T47D (cell line): ENCODE data around the gene ITPR2.
A peak's percentile ranks its signal among the peaks of the same experiment; 100 is the strongest.
"Not testable (repeated sequence)": the region's sequence is repeated elsewhere in the genome, so short reads cannot be mapped to it uniquely, and the experiment has no call there.

Experiments used
- DNase-seq, 2 experiments: peaks; one replicate each; pipeline versions ENCODE4 v3.0.0 to v3.0.0-alpha.2; 2011 to 2012; ENCODE audit warnings: low read depth in 1 of 2, low spot score in 1 of 2
- JUND ChIP-seq: IDR thresholded peaks from 2 replicates; pipeline ENCODE4 v1.6.1; 2012; ENCODE audit warnings: low read depth
- in situ Hi-C: cut with HindIII; loops from 2 replicates; pipeline ENCODE4 v1.10.0; 2016; ENCODE audit warnings: low sequenced_read_pairs, low pct_unique_long_range_greater_than_20kb

ITPR2 gene

GRCh38 chr12:26651566-26652188 is 181.3 kb downstream of the ITPR2 start:
- TF ChIP-seq JUND = no peak
- in situ Hi-C loops = no loop called here
- DNase-seq = peak; percentile 59 to 77

GRCh38 chr12:26651036-26651435 is 182.0 kb downstream of the ITPR2 start:
- DNase-seq = no peak
- in situ Hi-C loops = no loop called here
- TF ChIP-seq JUND = no peak

GRCh38 chr12:26648999-26649398 is 184.0 kb downstream of the ITPR2 start:
- no peak for TF ChIP-seq JUND
- in situ Hi-C loops = no loop called here
- no peak for DNase-seq

GRCh38 chr12:26648584-26648983 is 184.4 kb downstream of the ITPR2 start:
- no peak for TF ChIP-seq JUND
- DNase-seq = no peak
- in situ Hi-C loops = no loop called here

GRCh38 chr12:26648066-26648465 is 184.9 kb downstream of the ITPR2 start:
- in situ Hi-C loops = no loop called here
- no peak for TF ChIP-seq JUND

GRCh38 chr12:26647088-26647487 is 185.9 kb downstream of the ITPR2 start:
- in situ Hi-C loops = no loop called here
- no peak for TF ChIP-seq JUND
- DNase-seq = no peak

More at GRCh38 chr12:26648066-26648465, 184.9 kb downstream of the ITPR2 start:
- DNase-seq = no peak

- TF ChIP-seq JUND = no peak
- in situ Hi-C loops = no loop called here
- DNase-seq = no peak
These were observed 186.4 kb downstream of the ITPR2 start for GRCh38 chr12:26646571-26646970.

- in situ Hi-C loops, DNase-seq: not testable (repeated sequence)
These were observed 188.6 kb downstream of the ITPR2 start for GRCh38 chr12:26644376-26644775.

- no peak for TF ChIP-seq JUND
- in situ Hi-C loops = no loop called here
- no peak for DNase-seq
These were observed 189.3 kb downstream of the ITPR2 start for GRCh38 chr12:26643532-26644315.

- DNase-seq = no peak
- TF ChIP-seq JUND = no peak
- in situ Hi-C loops = no loop called here
These were observed 190.6 kb downstream of the ITPR2 start for GRCh38 chr12:26642361-26642760.

GRCh38 chr12:26636710-26637328 is 196.2 kb downstream of the ITPR2 start:
- in situ Hi-C loops = no loop called here
- DNase-seq = no peak
- no peak for TF ChIP-seq JUND

GRCh38 chr12:26633591-26634210 is 199.3 kb downstream of the ITPR2 start:
- in situ Hi-C loops = no loop called here
- TF ChIP-seq JUND = no peak
- DNase-seq = no peak

- no peak for DNase-seq
- in situ Hi-C loops = no loop called here
- no peak for TF ChIP-seq JUND
These were observed 200.2 kb downstream of the ITPR2 start for GRCh38 chr12:26632756-26633155.
